RWPE1 (cell line): Measurements from ENCODE around the gene SPOCK3.

ENCODE experiments used
- CTCF ChIA-PET: fragments of 350-600 bp; sonication (Branson Sonifier 250); formaldehyde crosslinking; extraction: SDS; loops from one replicate; lab custom pipeline; 2021; lab: Yijun Ruan, JAX
- POLR2A ChIA-PET: fragments of 400-600 bp; formaldehyde crosslinking; extraction: SDS; loops from one replicate; lab custom pipeline; 2020; ENCODE audit warnings: antibody characterized with exemption; ENCODE audit not compliant: low non-redundant PET; lab: Yijun Ruan, JAX
- DNase-seq: peaks from one replicate; pipeline ENCODE4 v3.0.0; 2012; ENCODE audit warnings: low spot score
- H3K27ac ChIP-seq: fragments of 450-650 bp; 2 replicates; pipeline ENCODE4 v1.5.1; 2017
- TF ChIP-seq, protein P1 (sequence below): fragments of 450-650 bp; conservative IDR thresholded peaks from 2 replicates; pipeline ENCODE4 v1.5.1; 2017; ENCODE audit warnings: low read depth, mild to moderate bottlenecking

The SPOCK3 gene

DNA sequence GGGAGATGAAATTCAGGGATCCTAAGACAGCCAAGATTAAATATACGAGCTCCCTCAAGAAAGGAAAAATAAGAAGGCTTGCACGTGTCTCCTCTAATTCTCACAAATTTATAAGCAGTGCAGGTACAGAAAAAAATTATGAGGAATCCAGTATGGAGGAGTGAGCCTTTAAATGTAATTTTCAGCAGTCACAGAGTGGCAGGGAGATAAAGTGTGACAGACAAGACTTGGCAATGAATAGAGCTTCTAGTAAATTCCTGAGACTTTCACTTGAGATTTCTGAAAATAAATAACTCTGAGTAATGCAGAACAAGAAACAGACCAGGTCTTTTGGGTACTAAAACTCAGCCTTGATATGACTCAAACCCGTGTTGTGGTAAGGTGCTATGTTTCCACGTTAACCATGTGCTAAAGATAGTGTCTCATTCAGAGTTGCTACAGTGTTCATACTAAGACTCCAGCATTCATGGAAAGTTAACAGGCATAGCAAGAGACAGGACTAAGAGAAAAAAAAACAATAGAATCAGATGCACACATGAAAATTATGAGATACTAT, 119.8 kb downstream of the SPOCK3 start:
- no peak for DNase-seq
- H3K27ac ChIP-seq, result no peak overlapping the region
- TF ChIP-seq, protein P1, sequence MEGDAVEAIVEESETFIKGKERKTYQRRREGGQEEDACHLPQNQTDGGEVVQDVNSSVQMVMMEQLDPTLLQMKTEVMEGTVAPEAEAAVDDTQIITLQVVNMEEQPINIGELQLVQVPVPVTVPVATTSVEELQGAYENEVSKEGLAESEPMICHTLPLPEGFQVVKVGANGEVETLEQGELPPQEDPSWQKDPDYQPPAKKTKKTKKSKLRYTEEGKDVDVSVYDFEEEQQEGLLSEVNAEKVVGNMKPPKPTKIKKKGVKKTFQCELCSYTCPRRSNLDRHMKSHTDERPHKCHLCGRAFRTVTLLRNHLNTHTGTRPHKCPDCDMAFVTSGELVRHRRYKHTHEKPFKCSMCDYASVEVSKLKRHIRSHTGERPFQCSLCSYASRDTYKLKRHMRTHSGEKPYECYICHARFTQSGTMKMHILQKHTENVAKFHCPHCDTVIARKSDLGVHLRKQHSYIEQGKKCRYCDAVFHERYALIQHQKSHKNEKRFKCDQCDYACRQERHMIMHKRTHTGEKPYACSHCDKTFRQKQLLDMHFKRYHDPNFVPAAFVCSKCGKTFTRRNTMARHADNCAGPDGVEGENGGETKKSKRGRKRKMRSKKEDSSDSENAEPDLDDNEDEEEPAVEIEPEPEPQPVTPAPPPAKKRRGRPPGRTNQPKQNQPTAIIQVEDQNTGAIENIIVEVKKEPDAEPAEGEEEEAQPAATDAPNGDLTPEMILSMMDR, result no peak
- ChIA-PET POLR2A (no interaction called here), CTCF (interaction anchor here (0.6 kb wide), 1 partner anchor 1319 kb away, joined by 3 read pairs; no protein-coding TSS in a partner anchor)

DNA sequence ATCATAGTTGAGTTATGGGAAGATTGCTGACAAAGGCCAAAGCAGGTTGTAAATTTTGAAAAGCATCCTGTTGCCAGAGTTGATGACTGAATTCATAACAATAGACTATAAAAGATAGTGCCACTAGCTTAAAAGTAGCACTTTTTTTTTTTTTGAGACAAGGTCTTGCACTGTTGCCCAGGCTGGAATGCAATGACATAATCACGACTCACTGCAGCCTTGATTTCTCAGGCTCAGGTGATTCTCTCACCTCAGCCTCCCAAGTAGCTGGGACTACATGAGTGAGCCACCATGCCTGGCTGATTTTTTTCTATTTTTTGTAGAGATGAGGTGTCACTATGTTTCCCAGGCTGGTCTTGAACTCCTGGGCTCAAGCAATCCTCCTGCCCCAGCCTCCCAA, 122.7 kb downstream of the SPOCK3 start:
- POLR2A ChIA-PET, result no interaction called here
- TF ChIP-seq, protein P1, result no peak
- H3K27ac ChIP-seq, result no peak overlapping the region
- CTCF ChIA-PET, result no interaction called here
- DNase-seq, result no peak

DNA sequence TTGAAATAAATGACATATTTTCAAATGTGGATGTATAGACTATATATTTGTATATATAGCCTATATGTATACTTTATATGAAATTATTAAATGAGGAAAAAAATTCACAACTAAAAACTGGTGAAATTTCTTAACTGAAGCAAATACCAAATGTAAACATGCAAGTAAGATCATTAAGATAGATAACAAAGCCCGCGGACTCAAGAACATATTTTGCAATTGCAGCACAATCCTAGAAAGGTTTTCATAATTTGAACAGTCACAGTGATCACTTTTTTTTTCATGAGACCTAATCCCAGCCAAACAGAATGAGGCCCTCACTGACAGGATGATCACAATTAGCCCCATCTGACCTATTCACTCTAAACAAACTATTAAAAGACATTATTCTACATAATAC, 123.2 kb downstream of the SPOCK3 start:
- no peak overlapping the region for H3K27ac ChIP-seq
- ChIA-PET CTCF (no interaction called here), POLR2A (no interaction called here)
- no peak for DNase-seq
- TF ChIP-seq, protein P1, result no peak

DNA sequence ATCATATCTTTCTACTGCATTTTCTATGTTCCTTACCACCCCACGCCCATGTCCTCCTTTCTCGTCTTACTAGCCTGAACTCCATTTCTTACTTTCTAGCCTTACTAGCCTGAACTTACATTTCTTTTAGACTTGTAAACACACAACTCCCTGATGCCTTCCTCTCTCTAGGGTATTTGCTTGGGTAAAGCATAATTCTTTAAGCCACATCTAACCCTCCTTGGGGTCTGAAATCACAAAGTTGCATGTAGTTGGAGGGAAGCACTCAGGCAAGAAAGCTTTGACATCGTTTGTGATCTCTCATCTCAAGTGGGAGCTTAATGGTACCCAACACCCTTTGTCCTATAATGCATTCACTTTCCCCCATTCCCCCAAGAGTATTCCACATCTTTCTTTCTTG, 124.4 kb downstream of the SPOCK3 start:
- DNase-seq, result no peak
- TF ChIP-seq, protein P1, result no peak
- POLR2A ChIA-PET, result no interaction called here
- CTCF ChIA-PET, result interaction anchor here (0.6 kb wide), 1 partner anchor 1636 kb away, joined by 3 read pairs; no protein-coding TSS in a partner anchor
- no peak overlapping the region for H3K27ac ChIP-seq

DNA sequence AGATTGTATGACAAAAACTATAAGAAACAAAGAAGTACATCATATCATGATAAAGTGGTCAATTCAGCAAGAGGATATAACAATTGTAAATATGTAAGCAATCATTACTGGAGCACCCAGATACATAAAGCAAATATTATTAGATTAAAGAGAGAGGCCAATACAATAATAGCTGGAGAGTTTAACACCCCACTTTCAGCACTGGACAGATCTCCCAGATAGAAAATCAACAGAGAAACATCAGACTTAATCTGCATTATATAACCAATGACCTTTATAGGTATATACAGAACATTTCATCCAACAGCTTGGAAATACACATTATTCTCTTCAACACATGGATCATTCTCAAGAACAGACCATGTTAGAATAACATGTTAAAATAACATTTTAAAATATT, 128.4 kb downstream of the SPOCK3 start:
- ChIA-PET CTCF (no interaction called here), POLR2A (no interaction called here)
- DNase-seq, result no peak
- H3K27ac ChIP-seq, result no peak overlapping the region
- TF ChIP-seq, protein P1, result no peak

DNA sequence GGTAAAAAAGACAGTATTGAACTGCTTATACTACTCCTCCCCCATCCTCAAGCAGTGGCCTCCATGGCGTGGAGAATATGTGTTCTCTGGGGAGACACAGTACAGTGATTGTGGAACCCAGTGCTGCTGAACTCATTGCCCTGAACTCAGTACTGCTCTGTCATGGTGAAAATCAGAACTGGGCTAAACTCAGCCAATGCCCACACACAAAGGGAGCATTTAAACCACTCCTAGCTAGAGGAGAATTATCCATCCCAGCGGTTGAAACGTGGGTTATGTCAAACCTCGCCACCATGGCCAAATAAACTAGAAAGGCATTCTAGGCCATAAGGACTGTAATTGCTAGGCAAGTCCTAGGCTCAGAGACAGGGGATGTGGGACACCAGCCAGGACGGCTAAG, 131.8 kb downstream of the SPOCK3 start:
- TF ChIP-seq, protein P1, result no peak
- POLR2A ChIA-PET, result no interaction called here
- no peak for DNase-seq
- CTCF ChIA-PET, result interaction anchor here (0.6 kb wide), 1 partner anchor 72 kb away, joined by 3 read pairs; no protein-coding TSS in a partner anchor
- no peak overlapping the region for H3K27ac ChIP-seq
